NT2/D1 (cell line): Measurements from ENCODE around the gene ADGB.

ENCODE experiments used
- DNase-seq: peaks from one replicate; pipeline ENCODE4 v3.0.0-alpha.2; 2011; ENCODE audit warnings: low read depth, low spot score
- H3K27me3 ChIP-seq: 2 replicates; pipeline ENCODE4 v1.6.0; 2011; ENCODE audit warnings: mild to moderate bottlenecking; ENCODE audit not compliant: insufficient read length, insufficient read depth
- H3K36me3 ChIP-seq: 2 replicates; pipeline ENCODE4 v1.6.1; 2011; ENCODE audit warnings: mild to moderate bottlenecking, low read length, mixed read lengths; ENCODE audit not compliant: insufficient read depth, insufficient read length
- H3K4me1 ChIP-seq: 2 replicates; pipeline ENCODE4 v1.5.1; 2011; ENCODE audit not compliant: insufficient read depth, insufficient read length
- H3K4me3 ChIP-seq: 2 replicates; pipeline ENCODE4 v1.5.1; 2011; ENCODE audit warnings: low read depth; ENCODE audit not compliant: insufficient read length
- H3K9ac ChIP-seq: 2 replicates; pipeline ENCODE4 v1.6.0; 2011; ENCODE audit warnings: low read depth; ENCODE audit not compliant: insufficient read length
- H3K9me3 ChIP-seq: 2 replicates; pipeline ENCODE4 v1.5.1; 2011; ENCODE audit warnings: mild to moderate bottlenecking, low read length; ENCODE audit not compliant: insufficient read depth
- SUZ12 ChIP-seq: IDR thresholded peaks from 2 replicates; pipeline ENCODE4 v1.6.1; 2011; ENCODE audit not compliant: insufficient read length, insufficient read depth; ENCODE audit errors: extremely low read depth
- YY1 ChIP-seq: IDR thresholded peaks from 2 replicates; pipeline ENCODE4 v1.6.1; 2011; ENCODE audit not compliant: insufficient read length, insufficient read depth
- ZNF274 ChIP-seq: IDR thresholded peaks from 2 replicates; pipeline ENCODE4 v1.6.1; 2011; ENCODE audit warnings: mild to moderate bottlenecking, low read depth, low read length

The ADGB gene

DNA sequence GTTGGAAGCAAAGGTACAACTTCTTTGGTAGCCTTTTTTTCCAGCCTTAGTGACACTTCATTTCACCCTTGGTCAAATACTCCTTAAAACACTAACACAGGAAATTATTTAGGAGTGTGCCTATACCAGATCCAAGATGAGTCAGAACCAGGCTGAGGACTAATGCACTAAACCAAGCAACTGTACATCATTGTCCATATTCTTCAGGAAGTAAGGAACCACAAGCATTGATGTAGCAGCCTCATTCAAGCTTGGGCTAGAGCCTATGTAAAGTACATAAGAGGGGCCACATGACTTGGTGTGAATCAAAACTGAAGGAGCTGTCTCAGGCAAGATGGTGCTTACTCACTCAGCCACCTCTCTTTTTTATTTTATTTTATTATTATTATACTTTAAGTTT lies 20.7 kb upstream of the ADGB start:
- Histone ChIP-seq H3K9me3 (no peaks in the 10 kb centered on the region), H3K27me3 (no peaks in the 10 kb centered on the region), H3K9ac (no peak overlapping the region), H3K4me3 (no peak overlapping the region), H3K36me3 (no peaks in the 10 kb centered on the region), H3K4me1 (no peaks in the 10 kb centered on the region)
- TF ChIP-seq SUZ12 (no peak), YY1 (no peak), ZNF274 (no peak)
- no peak for DNase-seq

DNA sequence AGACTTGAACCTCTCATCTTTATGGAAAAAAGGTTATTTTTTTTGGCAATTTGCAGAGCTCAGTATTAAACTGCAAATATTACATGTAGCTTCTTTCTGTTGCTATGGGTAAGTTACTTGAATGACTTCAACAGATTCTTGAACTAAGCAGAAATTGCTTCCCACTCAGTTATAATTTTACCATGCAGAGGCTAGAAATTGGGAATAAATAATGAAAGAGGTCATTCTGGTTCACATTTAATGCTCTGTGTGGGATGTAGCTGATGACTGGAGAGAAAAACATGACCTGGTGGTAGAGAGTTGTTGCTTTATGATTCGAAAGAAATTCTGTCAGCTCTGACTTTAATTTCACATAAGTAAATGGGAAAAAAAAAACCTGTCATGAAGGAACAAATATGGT lies 16.8 kb upstream of the ADGB start:
- no peaks in the 10 kb centered on the region for H3K4me1 ChIP-seq
- no peaks in the 10 kb centered on the region for H3K27me3 ChIP-seq
- no peaks in the 10 kb centered on the region for H3K9me3 ChIP-seq
- no peak for DNase-seq
- TF ChIP-seq ZNF274: no peak
- no peak for TF ChIP-seq YY1
- TF ChIP-seq SUZ12: no peak
- no peak overlapping the region for H3K4me3 ChIP-seq
- no peaks in the 10 kb centered on the region for H3K36me3 ChIP-seq
- H3K9ac ChIP-seq: no peak overlapping the region

DNA sequence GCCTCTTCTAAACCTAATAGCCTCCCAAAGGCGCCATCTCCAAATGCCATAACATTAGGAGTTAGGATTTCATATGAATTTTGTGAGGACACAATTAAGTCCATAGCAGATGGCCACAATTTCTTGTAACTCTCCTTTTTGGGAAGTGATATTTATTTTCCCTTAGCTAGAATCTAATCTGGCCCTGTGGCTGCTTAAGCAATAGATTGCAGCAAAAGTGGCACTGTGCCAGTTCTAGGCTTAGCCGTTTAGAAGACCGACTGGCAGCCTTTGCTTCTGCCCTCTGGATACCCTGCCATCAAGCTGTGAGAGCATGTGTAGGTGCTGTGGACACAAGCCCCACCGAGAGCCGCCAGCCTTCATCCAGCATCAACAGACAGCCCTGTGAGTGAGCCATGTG lies 15.9 kb upstream of the ADGB start:
- Histone ChIP-seq H3K27me3 (no peaks in the 10 kb centered on the region), H3K9me3 (no peaks in the 10 kb centered on the region), H3K36me3 (no peaks in the 10 kb centered on the region), H3K9ac (no peak overlapping the region), H3K4me1 (no peaks in the 10 kb centered on the region), H3K4me3 (no peak overlapping the region)
- TF ChIP-seq YY1 (no peak), SUZ12 (no peak), ZNF274 (no peak)
- no peak for DNase-seq

DNA sequence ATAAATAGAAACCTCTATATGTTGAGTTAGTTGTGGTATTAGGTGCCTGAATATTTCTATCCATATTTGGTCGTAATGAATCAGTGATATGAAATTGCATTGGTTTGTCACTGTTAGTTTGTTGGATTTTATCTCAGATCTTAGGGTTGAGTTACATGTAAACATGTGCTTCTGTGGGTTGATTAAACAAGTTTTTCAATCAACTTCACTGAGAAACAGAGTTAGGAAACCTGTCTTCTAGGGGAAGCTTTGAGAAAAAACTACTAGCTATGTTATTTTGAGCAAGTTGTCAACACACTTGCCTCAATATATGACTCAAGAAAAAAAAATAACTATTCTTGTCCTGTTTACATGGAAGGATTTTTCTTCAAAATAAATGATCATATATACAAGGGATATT lies 14.8 kb upstream of the ADGB start:
- Histone ChIP-seq H3K4me1 (no peaks in the 10 kb centered on the region), H3K36me3 (no peaks in the 10 kb centered on the region), H3K27me3 (no peaks in the 10 kb centered on the region), H3K4me3 (no peak overlapping the region), H3K9ac (no peak overlapping the region), H3K9me3 (no peaks in the 10 kb centered on the region)
- TF ChIP-seq ZNF274 (no peak), SUZ12 (no peak), YY1 (no peak)
- DNase-seq: no peak

DNA sequence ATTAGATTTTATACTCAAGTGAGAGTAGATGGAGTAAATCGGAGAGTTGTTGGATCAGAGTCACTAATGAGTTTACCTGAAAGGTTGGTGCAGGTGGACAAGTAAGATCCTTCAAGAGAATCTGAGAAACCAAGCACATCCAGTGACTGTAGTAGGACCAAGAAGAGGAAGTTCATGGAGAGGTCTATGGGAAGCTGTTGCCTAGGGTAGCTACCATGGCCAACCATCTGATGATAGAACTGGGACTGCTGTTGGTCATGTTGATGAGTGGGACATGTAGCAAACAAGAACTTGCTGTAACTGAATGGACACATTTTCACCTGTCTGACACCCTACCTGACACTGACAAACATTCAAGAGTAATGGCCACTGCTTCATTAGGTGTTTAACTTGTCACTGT lies 11.3 kb upstream of the ADGB start:
- Histone ChIP-seq H3K4me3 (no peak overlapping the region), H3K27me3 (no peaks in the 10 kb centered on the region), H3K36me3 (no peaks in the 10 kb centered on the region), H3K9me3 (no peaks in the 10 kb centered on the region), H3K4me1 (no peaks in the 10 kb centered on the region), H3K9ac (no peak overlapping the region)
- no peak for TF ChIP-seq YY1
- no peak for TF ChIP-seq SUZ12
- TF ChIP-seq ZNF274: no peak
- no peak for DNase-seq

DNA sequence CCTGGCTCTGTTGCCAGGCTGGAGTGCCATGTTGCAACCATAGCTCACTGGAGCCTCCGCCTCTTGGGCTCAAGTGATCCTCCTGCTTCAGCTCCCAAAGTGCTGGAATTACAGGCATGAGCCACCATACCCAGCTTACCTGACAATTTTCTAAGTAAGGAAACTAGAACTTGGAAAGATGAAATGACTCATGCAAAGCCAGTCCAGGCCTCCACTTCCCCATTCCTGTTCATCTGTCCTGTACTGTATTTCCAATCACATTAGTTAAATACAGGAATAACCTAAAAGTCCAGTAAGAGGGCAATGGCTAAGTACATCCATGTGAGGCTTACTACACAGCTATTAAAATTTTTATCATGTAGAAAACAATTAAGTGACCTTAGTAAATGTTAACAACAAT lies 8.3 kb upstream of the ADGB start:
- TF ChIP-seq SUZ12 (no peak), YY1 (no peak), ZNF274 (no peak)
- H3K4me3 ChIP-seq: no peak overlapping the region
- no peaks in the 10 kb centered on the region for H3K36me3 ChIP-seq

DNA sequence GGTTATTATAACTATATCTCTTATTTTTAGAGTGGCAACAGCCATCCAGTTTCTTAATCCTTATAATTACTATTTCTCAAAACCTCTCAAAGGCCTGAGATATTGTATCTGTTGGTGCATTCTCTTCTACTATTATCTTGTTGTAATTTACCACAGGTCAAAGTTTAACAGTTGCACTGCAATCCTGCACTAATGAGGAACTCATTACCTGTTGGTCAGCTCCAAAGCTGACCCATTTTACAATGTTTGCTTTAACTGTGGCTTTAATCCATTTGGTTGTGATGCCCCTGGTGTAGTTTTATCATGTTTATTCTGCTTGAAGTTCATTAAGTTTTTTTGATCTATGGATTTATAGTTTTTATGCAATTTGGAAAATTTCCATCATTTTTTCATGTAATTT lies 6.3 kb upstream of the ADGB start:
- Histone ChIP-seq H3K9ac (no peak overlapping the region), H3K27me3 (no peaks in the 10 kb centered on the region), H3K4me3 (no peak overlapping the region), H3K36me3 (no peaks in the 10 kb centered on the region), H3K4me1 (no peaks in the 10 kb centered on the region), H3K9me3 (no peaks in the 10 kb centered on the region)
- no peak for DNase-seq
- no peak for TF ChIP-seq ZNF274
- TF ChIP-seq YY1: no peak
- no peak for TF ChIP-seq SUZ12

More for the DNA sequence above, 8.3 kb upstream of the ADGB start:
- Histone ChIP-seq H3K9ac (no peak overlapping the region), H3K27me3 (no peaks in the 10 kb centered on the region), H3K4me1 (no peaks in the 10 kb centered on the region), H3K9me3 (no peaks in the 10 kb centered on the region)
- no peak for DNase-seq

GRCh38 chr6:146593986-146594385 lies 4.8 kb upstream of the ADGB start:
- TF ChIP-seq YY1 (no peak), SUZ12 (no peak), ZNF274 (no peak)
- no peaks in the 10 kb centered on the region for H3K4me1 ChIP-seq
- no peak overlapping the region for H3K4me3 ChIP-seq
- H3K27me3 ChIP-seq: no peaks in the 10 kb centered on the region
- H3K36me3 ChIP-seq: no peaks in the 10 kb centered on the region
- H3K9ac ChIP-seq: no peak overlapping the region
- DNase-seq: no peak
- H3K9me3 ChIP-seq: no peaks in the 10 kb centered on the region
